ENCODE measurements around the gene RAB17. TPM values are rescaled to one million over a fixed set of nuclear protein-coding genes. Genes with fewer than 3 reads are reported as not detected.

The RAB17 gene
- total and polyA plus RNA-seq, 2 of the 8 experiments (the other 6 are each of a cell fraction or from before 2014, with no cell fraction given), result 42.6 to 83.4 TPM

- Histone ChIP-seq H3K27me3 (replicated peaks in 1 of 4; ENCODE audit: control insufficient read depth in 3 of 4, extremely low read depth in 1 of 4, insufficient read depth in 3 of 4, low read length in 3 of 4) (no peaks in the 10 kb centered on the region), H2BK12ac (ENCODE audit: low read depth, low read length) (no peak overlapping the region), H3K27ac (ENCODE audit: low read depth, low read length) (no peak overlapping the region), H3K4me1 (replicated peaks in 1 of 4; ENCODE audit: control insufficient read depth in 3 of 4, insufficient read depth in 4 of 4, low read length in 3 of 4) (peaks cover 0 to 8% (median 4%) of the 10 kb centered on the region in 4 experiments; a peak in 3 of 7 replicates), H3K23ac (ENCODE audit: insufficient read length) (no peak overlapping the region), H3K4ac (replicated peaks; ENCODE audit: insufficient read length, low read depth, low read length) (no peak overlapping the region), H3K4me2 (ENCODE audit: insufficient read depth in 1 of 2, low read depth in 2 of 2, low read length in 2 of 2) (no peak overlapping the region), H4K5ac (ENCODE audit: insufficient read length, low read depth, low read length) (no peak overlapping the region), H2BK5ac (ENCODE audit: low read depth, low read length) (no peak overlapping the region), H3K23me2 (ENCODE audit: low read depth, low read length) (no peaks in the 10 kb centered on the region), H2AK5ac (ENCODE audit: low read depth, low read length) (0 out of 2 replicates have a peak overlapping the region, but pooled peaks have one; percentile 26), H4K8ac (ENCODE audit: extremely low read depth, insufficient read depth, low read length) (no peak overlapping the region), H3K14ac (ENCODE audit: insufficient read length) (no peak overlapping the region), H3K9ac (replicated peaks in 1 of 4; ENCODE audit: extremely low read depth in 1 of 4, low read depth in 3 of 4, low read length in 3 of 4) (no peak overlapping the region), H3K4me3 (ENCODE audit: extremely low read depth in 1 of 4, insufficient read depth in 2 of 4, low read depth in 3 of 4, low read length in 4 of 4) (no peak overlapping the region), H2BK15ac (ENCODE audit: low read length) (no peak overlapping the region), H2BK120ac (replicated peaks; ENCODE audit: low read depth, low read length) (no peak overlapping the region), H3K79me2 (ENCODE audit: control insufficient read depth in 1 of 2, insufficient read depth in 2 of 2, low read length in 2 of 2) (no peaks in the 10 kb centered on the region), H3K9me3 (ENCODE audit: insufficient read depth in 2 of 2, low read depth in 1 of 2, low read length in 1 of 2) (no peaks in the 10 kb centered on the region), H4K20me1 (replicated peaks in 1 of 2; ENCODE audit: control insufficient read depth in 1 of 2, insufficient read depth in 2 of 2, low read length in 2 of 2) (no peaks in the 10 kb centered on the region), H2AFZ (ENCODE audit: low read length) (no peak overlapping the region), H2BK20ac (ENCODE audit: low read length) (no peak overlapping the region), H4K91ac (replicated peaks; ENCODE audit: insufficient read length, low read length) (no peak overlapping the region), H3K56ac (replicated peaks; ENCODE audit: insufficient read length, low read depth, low read length) (no peak overlapping the region), H3K18ac (ENCODE audit: extremely low read depth, low read length) (no peak overlapping the region), H3K79me1 (ENCODE audit: low read depth, low read length) (no peaks in the 10 kb centered on the region), H3K36me3 (ENCODE audit: control insufficient read depth in 2 of 4, insufficient read depth in 4 of 4, low read length in 3 of 4) (peaks cover 0 to 3% (median 1%) of the 10 kb centered on the region in 4 experiments; a peak in 1 of 8 replicates)
- peak in 1 of 2 experiments; percentile 56 for DNase-seq (ENCODE audit: low read depth in 1 of 2, low spot score in 2 of 2)
- ChIA-PET CTCF (ENCODE audit: partially characterized antibody) (interaction anchor here (0.6 to 8.1 kb wide), 63 partner anchors 10 to 447 kb away, joined by 3 to 107 read pairs (median 6); partner anchors contain the start of genes COL6A3 and RAB17), POLR2A (ENCODE audit: partially characterized antibody) (interaction anchor here (0.8 to 4.1 kb wide), 11 partner anchors 10 to 151 kb away, joined by 3 to 27 read pairs (median 4); partner anchors contain the start of gene RAB17)
- FAIRE-seq, result no peak
- WGBS, 2 experiments (ENCODE audit: extremely low coverage in 1 of 2, insufficient coverage in 1 of 2, insufficient read length in 1 of 2, insufficient replicate concordance in 2 of 2, low coverage in 1 of 2, low lambda C conversion rate in 2 of 2, missing lambda C conversion rate in 1 of 2), result 75% methylated on average over 4 of the region's 4 CpGs; no CpG with 5 or more reads in 1 of the 2 experiments
- TF ChIP-seq ATF2 (IDR thresholded peaks at IDR 0.05; ENCODE audit: low read length) (no peak), CEBPB (IDR thresholded peaks at IDR 0.05; ENCODE audit: low read depth, low read length) (no peak), ATF3 (IDR thresholded peaks at IDR 0.05; ENCODE audit: insufficient read depth, low read depth, low read length) (no peak), GTF2F1 (IDR thresholded peaks at IDR 0.05; ENCODE audit: borderline replicate concordance, low read depth, low read length) (no peak), BCL11A (IDR thresholded peaks at IDR 0.05; ENCODE audit: low read depth in 2 of 2, low read length in 2 of 2) (no peak), BRCA1 (IDR thresholded peaks at IDR 0.05; ENCODE audit: low read depth, low read length) (no peak), KDM1A (IDR thresholded peaks at IDR 0.05; ENCODE audit: borderline replicate concordance, low read length) (no peak), RNF2 (IDR thresholded peaks at IDR 0.05; ENCODE audit: borderline replicate concordance, low read depth, low read length, missing control alignments, poor library complexity, severe bottlenecking) (no peak), JUND (IDR thresholded peaks at IDR 0.05; ENCODE audit: low read length) (no peak), RBBP5 (IDR thresholded peaks at IDR 0.05; ENCODE audit: borderline replicate concordance, low read depth, low read length) (no peak)
Observed at GRCh38 chr2:237572742-237573101, 17.8 kb downstream of the RAB17 start.

All from H1 (cell line).